H1 (cell line): ENCODE measurements around the gene VPS35. TPM values are rescaled to one million over a fixed set of nuclear protein-coding genes. Genes with fewer than 3 reads are reported as not detected.

Experiments
- ATF2 ChIP-seq: IDR thresholded peaks from 2 replicates; pipeline ENCODE4 v1.6.1; 2012; ENCODE audit warnings: low read length, inconsistent platforms
- CHD7 ChIP-seq: fragments of 300-600 bp; sonication (generic); IDR thresholded peaks from 2 replicates; pipeline ENCODE4 v1.7.1; 2012; ENCODE audit warnings: low read length, moderate library complexity, mild to moderate bottlenecking, inconsistent platforms; ENCODE audit not compliant: insufficient replicate concordance
- GABPA ChIP-seq: IDR thresholded peaks from 2 replicates; pipeline ENCODE4 v1.6.1; 2011; ENCODE audit warnings: mild to moderate bottlenecking, low read length, moderate library complexity, borderline replicate concordance; ENCODE audit not compliant: insufficient read depth
- MAFK ChIP-seq: IDR thresholded peaks from 2 replicates; pipeline ENCODE4 v1.6.1; 2012; ENCODE audit warnings: low read depth, mild to moderate bottlenecking, improper control_type of control experiment, low read length
- PHF8 ChIP-seq: fragments of 200-600 bp; sonication (generic); conservative IDR thresholded peaks from 2 replicates; pipeline ENCODE4 v1.7.1; 2012; ENCODE audit warnings: low read depth, mild to moderate bottlenecking, inconsistent platforms, low read length, moderate library complexity
- POLR2AphosphoS5 ChIP-seq: IDR thresholded peaks from 2 replicates; pipeline ENCODE4 v1.6.1; 2011; ENCODE audit warnings: low read depth, low read length
- POU5F1 ChIP-seq: IDR thresholded peaks from 2 replicates; pipeline ENCODE4 v1.6.1; 2011; ENCODE audit warnings: low read depth, mild to moderate bottlenecking, low read length, moderate library complexity
- RBBP5 ChIP-seq: IDR thresholded peaks from 2 replicates; pipeline ENCODE4 v1.7.1; 2012; ENCODE audit warnings: low read depth, mild to moderate bottlenecking, inconsistent platforms, low read length, moderate library complexity, borderline replicate concordance
- SUZ12 ChIP-seq: fragments of 200-600 bp; sonication (generic); IDR thresholded peaks from 2 replicates; pipeline ENCODE4 v1.6.1; 2012; ENCODE audit warnings: mild to moderate bottlenecking, inconsistent platforms, low read length, moderate library complexity, mixed read lengths
- TEAD4 ChIP-seq: IDR thresholded peaks from 2 replicates; pipeline ENCODE4 v1.6.1; 2012; ENCODE audit warnings: low read depth, low read length, inconsistent platforms, mixed read lengths
- polyA plus RNA-seq, 7 experiments: library from polyadenylated mRNA; depleted of rRNA in 3 of 7; stranded (reverse) in 5 of 7; unstranded in 2 of 7; fragments of >200 nt in 5 of 7; fragments of 200-250 nt in 2 of 7; gene quantifications; 1 replicate in 5 of 7; 2 replicates in 1 of 7; 4 replicates in 1 of 7; pipeline versions ENCODE4 v1.2.1 to v1.2.3, GENCODE V29; 2011 to 2013; ENCODE audit warnings: missing spikeins in 2 of 7, mixed read lengths in 2 of 7
- total RNA-seq: library from RNA; stranded (reverse); fragmentation: NEBNext Ultra II Directional; extraction: Animal tissue kit (Norgen Biotek cat#: 25700); gene quantifications from 2 replicates; pipeline ENCODE4 v1.2.1, GENCODE V29; 2021

The VPS35 gene
- total and polyA plus RNA-seq, 2 of the 8 experiments (the other 6 are each of a cell fraction or from before 2014, with no cell fraction given) = 10.3 to 66.9 TPM

GRCh38 chr16:46712911-46713310, 23.9 kb upstream of the VPS35 start (continued):
- TF ChIP-seq CHD7 (no peak), SUZ12 (no peak), TEAD4 (no peak), ATF2 (no peak), GABPA (no peak), MAFK (no peak), RBBP5 (no peak), POLR2AphosphoS5 (no peak), PHF8 (no peak), POU5F1 (no peak)
